Fibroblast of pulmonary artery (primary cell): ENCODE measurements around the gene AKT2.

Experiments used
- DNase-seq: peaks from one replicate; pipeline ENCODE4 v3.0.0-alpha.2; 2010; ENCODE audit warnings: low read depth
- H3K4me3 ChIP-seq: replicated peaks from 2 replicates; pipeline ENCODE4 v1.5.1; 2011; ENCODE audit warnings: low read depth, mild to moderate bottlenecking, control low read depth, low read length, moderate library complexity
- CTCF ChIP-seq: IDR thresholded peaks from 2 replicates; pipeline ENCODE4 v1.5.1; 2011; ENCODE audit warnings: mild to moderate bottlenecking, control low read depth, low read length, inconsistent platforms; ENCODE audit errors: missing control alignments

The AKT2 gene

GRCh38 chr19:40198272-40198990 is 86.7 kb downstream of the AKT2 start:
- no peak for TF ChIP-seq CTCF
- no peak for DNase-seq

GRCh38 chr19:40193587-40193849 is 91.6 kb downstream of the AKT2 start:
- DNase-seq, result peak; percentile 19
- TF ChIP-seq CTCF, result no peak
- no peak overlapping the region for H3K4me3 ChIP-seq

More at GRCh38 chr19:40198272-40198990, 86.7 kb downstream of the AKT2 start:
- H3K4me3 ChIP-seq, result no peak overlapping the region

GRCh38 chr19:40192758-40193586 is 92.2 kb downstream of the AKT2 start:
- DNase-seq, result no peak
- H3K4me3 ChIP-seq, result peak overlapping the region; percentile 87
- TF ChIP-seq CTCF, result no peak

GRCh38 chr19:40191836-40192646 is 93.1 kb downstream of the AKT2 start:
- H3K4me3 ChIP-seq, result peak overlapping the region; percentile 87
- TF ChIP-seq CTCF, result no peak
- peak; percentile 25 for DNase-seq

- TF ChIP-seq CTCF, result no peak
- peak; percentile 60 for DNase-seq
- peak within 1 kb of the TSS; percentile 87 for H3K4me3 ChIP-seq
Observed at GRCh38 chr19:40190891-40191835, 94.0 kb downstream of the AKT2 start, which contains the start of gene MAP3K10. Gene MAP3K10, plus strand, starts transcription at chr19:40191426. Its CDS starts 606 bp downstream, at chr19:40192032.

GRCh38 chr19:40184273-40184672 is 100.9 kb downstream of the AKT2 start:
- DNase-seq, result no peak
- H3K4me3 ChIP-seq, result no peak overlapping the region
- TF ChIP-seq CTCF, result no peak
